ENCODE results near the gene MOGAT3.

- TF ChIP-seq CTCF (IDR thresholded peaks at IDR 0.05) (no peak), POLR2A (IDR thresholded peaks at IDR 0.05) (no peak)
Measured at GRCh38 chr7:101162551-101163278, 38.1 kb downstream of the MOGAT3 start.

Data from uterus (tissue), 2 donors.